GM19467 (cell line): ENCODE data around the gene NAA38.
"Not testable (repeated sequence)": the region's sequence is repeated elsewhere in the genome, so short reads cannot be mapped to it uniquely, and the experiment has no call there.

Experiments
- ATAC-seq: cut with Tn5 transposase; IDR thresholded peaks from one replicate; pipeline ENCODE4 v1.9.1; 2021; ENCODE audit warnings: mild to moderate bottlenecking, moderate library complexity; ENCODE audit not compliant: unreplicated experiment

NAA38 gene

GRCh38 chr17:7882068-7882467 is 24.7 kb upstream of the NAA38 start:
- ATAC-seq, result no peak

- ATAC-seq, result no peak
Measured at GRCh38 chr17:7881276-7882054, 24.1 kb upstream of the NAA38 start.

DNA sequence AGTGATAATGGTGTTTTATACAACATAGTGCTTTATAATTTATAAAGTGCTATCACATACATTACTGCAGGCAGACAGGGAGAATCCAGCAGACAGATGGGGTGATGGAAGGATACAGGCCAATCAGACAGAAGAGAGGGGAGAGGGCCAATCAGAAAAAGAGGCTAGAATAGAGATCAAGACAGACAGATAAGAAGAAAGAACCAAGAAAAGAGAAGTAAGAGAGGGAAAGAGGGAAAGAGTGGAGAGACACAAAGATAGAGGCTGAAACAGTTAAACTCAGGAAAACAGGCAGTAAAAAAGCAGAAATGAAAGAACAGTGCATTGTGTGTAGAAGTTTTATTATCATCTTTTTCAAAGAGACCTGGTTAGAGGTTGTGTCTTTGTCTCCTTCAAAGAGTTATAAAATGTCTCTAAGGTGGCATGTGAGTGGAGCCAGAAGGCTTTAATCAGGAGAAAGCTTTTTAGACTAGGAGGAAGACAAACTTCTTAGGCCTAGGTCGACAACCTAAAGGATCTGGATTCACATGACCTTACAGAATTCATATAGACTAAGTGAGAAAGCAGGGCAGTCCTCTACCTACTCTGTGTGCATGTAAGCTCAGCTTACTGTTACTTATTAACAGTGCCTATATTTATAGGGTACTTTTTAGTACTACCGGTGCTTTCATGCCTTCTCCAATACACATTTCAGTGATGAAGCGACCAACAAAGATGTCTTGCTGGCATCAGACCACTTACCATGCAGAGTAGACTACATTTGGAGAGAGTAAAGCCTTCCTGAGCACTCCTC is 22.9 kb upstream of the NAA38 start:
- no peak for ATAC-seq

- no peak for ATAC-seq
Measured at GRCh38 chr17:7878234-7878633, 20.9 kb upstream of the NAA38 start.

- ATAC-seq, result no peak
Measured at GRCh38 chr17:7875804-7876370, 18.5 kb upstream of the NAA38 start.

DNA sequence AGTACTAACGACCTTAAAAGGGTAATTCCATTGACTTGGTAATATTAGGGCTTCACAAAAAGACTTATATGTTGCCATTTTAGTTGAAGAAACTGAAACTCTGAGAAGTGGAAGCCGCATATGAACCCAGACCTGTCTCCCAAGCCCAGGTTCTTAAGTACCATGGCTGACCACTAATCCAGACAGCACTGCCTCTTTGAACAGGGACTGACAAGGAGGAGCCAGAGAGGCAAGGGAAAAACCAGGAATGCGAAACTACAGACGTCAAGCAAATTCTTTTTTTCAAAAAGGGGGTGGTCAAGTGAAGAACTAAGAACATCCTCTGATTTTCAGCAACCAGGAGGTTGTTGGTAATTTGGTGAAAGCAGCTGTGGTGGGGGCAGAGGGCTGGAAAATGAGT is 15.7 kb upstream of the NAA38 start:
- no peak for ATAC-seq

DNA sequence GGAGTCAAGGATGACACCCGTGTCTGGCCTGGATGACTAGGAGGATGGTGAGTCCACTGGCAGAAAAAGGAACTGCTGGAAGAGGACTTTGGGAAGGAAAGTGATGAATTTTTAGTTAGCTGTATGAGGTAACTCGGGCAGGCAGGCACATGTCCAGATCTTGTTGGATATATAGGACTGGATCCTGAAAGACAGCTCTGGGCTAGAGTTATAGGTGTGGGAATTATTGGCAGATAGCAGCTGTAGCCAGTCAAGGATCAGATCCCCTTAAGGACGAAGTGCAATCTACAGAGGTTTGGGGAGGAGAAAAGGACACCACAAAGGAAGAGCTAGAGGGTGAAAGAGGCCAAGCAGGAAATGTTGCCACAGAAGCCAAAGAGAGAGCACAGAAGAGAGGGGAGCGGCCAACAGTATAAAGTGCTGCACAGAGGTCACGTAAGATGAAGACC is 10.5 kb upstream of the NAA38 start:
- ATAC-seq, result no peak

GRCh38 chr17:7864995-7865650 is 7.8 kb upstream of the NAA38 start:
- no peak for ATAC-seq

DNA sequence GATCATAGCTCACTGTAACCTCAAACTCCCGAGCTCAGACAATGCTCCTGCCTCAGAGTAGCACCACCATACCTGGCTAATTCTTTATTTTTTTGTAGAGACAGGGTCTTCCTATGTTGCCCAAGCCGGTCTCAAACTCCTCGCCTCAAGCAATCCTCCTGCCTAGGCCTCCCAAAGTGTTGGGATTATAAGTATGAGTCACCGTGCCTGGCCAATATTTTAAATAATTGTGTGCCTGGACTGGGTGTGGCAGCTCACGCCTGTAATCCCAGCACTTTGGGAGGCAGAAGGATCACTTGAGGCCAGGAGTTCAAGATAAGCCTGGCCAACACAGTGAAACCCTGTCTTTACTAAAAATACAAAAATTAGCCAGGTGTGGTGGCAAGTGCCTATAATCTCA is 7.0 kb upstream of the NAA38 start:
- ATAC-seq, result not testable (repeated sequence)

DNA sequence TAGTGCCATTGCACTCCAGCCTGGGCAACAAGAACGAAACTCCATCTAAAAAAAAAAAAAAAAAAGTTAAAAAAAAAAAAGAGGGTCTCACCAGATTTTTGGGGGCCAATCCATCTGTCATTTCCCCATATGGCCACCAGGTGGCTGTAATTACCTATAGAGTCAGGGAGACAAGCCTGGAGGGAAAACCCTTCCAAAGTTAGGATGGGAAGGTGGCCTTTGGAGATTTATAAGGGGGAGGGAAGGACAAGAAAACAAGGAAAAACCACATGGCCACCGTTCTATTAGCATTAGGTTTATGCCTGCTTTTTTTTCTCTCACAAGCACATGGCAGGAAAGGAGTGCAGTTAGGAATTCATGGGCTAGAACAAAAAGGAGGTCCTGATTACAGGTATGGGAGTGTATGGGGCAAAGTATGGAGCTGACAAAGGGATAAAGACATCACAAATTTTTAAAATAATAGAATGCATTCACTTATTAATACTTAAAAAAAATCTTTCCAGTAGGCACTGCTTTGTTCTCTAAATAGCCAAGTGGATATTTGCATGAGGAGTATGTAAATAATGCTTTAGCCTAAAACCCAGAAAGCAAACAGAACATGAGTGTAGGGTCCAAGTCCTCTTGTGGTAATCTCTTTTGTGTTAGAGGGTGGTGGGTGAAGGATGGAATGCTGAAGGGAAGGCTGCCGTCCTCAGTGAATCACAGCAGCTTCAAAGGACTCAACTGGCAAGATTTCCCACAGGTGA is 5.5 kb upstream of the NAA38 start:
- ATAC-seq, result no peak

DNA sequence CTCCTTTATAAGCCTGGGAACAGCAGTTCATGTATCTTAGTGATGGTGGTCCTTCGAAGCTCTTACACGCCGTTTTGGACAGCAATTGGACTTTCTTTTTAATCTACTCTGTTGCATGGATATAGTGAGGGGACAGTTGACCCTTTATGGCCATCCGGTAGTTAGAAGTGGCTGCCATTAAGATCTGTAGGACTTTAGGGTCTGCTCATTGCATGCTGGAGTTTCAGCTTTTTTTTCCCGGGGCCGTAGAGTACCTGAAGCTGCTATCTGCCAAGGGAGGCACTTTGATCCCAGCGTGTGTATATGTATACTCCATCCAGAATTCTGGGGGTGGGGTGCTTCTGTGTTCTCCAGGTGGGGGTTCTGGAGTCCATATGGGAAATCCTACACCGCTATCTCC is 1.7 kb upstream of the NAA38 start:
- no peak for ATAC-seq

DNA sequence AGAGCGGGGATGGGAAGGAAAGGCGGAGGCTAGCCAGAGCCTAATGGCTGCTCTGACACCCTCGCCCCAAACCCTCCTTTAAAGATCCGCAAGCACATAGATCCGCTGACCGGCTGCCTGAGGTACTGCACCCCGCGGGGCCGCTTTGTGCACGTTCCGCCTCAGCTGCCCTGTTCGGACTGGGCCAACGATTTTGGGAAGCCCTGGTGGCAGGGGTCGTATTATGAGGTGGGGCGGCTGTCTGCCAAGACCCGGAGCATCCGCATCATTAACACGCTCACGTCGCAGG is 1.1 kb upstream of the NAA38 start:
- no peak for ATAC-seq

- peak; percentile 30 for ATAC-seq
Measured at GRCh38 chr17:7857713-7858521, 558 bp upstream of the NAA38 start, which contains the start of gene CYB5D1. CYB5D1 (plus strand) TSS chr17:7858003; CDS start chr17:7858135, 132 bp downstream.

DNA sequence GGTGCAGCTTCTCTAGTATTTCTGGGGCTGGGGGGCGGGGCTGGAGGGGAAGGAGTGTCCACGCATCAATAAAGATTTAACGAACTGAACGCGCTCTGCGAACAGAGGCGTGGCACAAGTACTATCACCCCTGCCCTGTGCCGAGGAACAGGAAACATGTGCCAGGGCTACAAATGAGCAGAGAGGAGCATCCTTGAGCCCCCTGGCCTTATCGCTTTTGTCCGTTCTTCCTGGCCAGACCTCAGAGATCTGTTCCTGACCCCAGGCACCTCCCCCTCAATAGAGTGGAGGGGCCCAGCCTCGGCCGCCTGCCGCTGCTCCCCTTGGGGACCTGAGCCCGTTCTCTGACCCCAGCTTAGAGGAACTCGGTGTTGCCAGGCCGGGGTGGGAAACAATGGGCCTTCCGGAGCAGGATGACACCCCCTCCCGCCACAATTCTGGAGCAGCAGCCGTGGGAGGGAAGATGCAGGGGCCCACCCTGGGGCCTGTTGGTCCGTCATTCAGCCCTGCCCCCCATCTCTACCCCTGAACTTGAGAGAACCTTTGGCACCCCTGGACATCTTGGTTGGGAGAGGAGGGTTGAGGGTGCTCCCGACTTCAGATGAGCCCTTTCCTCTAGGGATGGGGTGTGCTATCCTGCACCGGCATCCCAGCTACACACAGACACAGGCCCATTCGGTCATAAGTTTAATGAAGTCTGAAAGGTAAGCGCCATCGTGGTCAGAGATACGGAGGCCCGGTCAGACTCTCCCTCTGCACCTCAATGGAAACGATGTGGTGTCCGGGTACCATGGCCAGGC is 1.1 kb downstream of the NAA38 start:
- ATAC-seq, result no peak

DNA sequence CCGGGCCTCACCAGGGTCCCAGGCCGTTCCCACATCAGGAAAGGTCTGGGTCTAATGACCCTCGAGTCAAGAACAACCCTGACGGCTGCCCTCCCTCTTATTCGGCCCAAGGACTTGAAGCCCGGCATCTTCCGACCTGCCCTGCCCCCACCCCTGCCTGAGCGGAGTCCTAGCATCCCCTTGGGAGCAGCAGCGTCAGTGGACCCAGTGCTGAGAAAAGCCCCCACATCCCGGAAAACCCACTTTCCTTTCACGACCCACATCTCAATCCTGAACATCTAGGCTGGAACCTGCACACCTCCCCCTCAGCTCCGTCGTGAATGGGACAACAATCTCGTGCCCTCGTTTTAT is 1.7 kb downstream of the NAA38 start:
- no peak for ATAC-seq

DNA sequence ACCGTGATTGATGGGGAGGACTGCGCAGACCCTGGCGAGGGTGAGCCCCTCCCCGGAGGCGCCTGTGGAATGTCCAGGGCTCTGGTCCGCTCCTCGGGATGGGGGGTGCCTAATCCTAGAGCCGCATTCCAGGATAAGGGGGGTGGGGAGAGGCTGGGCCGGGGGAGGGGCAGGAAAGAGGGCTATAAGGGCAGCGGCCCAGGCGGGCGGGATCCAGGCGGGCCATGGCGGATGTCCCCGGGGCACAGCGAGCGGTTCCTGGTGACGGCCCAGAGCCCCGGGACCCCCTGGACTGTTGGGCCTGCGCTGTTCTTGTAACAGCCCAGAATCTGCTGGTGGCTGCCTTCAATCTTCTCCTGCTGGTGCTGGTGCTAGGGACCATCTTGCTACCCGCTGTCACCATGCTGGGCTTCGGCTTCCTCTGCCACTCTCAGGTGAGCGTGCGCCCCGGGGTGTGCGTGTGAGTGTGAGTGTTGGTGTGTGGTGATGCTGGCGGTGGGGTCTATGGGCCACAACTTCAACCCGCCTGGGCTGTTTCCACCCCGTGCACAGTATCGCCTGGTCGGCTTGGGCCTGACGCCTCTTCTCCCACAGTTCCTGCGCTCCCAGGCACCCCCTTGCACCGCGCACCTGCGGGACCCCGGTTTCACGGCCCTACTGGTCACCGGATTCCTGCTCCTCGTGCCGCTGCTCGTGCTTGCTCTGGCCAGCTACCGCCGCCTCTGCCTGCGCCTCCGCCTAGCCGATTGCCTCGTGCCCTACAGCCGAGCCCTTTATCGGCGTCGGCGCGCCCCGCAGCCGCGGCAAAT is 2.3 kb downstream of the NAA38 start, which contains the start of gene TMEM88:
TSS of gene TMEM88 (plus strand) at position 216 of the 809 bp plus-strand sequence. CDS start at position 225, 9 bp downstream.
- no peak for ATAC-seq

DNA sequence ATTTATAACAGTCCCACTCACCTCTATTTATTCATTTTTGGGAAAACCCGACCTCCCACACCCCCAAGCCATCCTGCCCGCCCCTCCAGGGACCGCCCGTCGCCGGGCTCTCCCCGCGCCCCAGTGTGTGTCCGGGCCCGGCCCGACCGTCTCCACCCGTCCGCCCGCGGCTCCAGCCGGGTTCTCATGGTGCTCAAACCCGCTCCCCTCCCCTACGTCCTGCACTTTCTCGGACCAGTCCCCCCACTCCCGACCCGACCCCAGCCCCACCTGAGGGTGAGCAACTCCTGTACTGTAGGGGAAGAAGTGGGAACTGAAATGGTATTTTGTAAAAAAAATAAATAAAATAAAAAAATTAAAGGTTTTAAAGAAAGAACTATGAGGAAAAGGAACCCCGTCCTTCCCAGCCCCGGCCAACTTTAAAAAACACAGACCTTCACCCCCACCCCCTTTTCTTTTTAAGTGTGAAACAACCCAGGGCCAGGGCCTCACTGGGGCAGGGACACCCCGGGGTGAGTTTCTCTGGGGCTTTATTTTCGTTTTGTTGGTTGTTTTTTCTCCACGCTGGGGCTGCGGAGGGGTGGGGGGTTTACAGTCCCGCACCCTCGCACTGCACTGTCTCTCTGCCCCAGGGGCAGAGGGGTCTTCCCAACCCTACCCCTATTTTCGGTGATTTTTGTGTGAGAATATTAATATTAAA is 3.1 kb downstream of the NAA38 start:
- no peak for ATAC-seq

GRCh38 chr17:7853691-7854038 is 3.7 kb downstream of the NAA38 start:
- no peak for ATAC-seq
